PC-3 (cell line): ENCODE measurements around the gene GLYATL2. TPM values are rescaled to one million over a fixed set of nuclear protein-coding genes. Genes with fewer than 3 reads are reported as not detected.

ENCODE experiments used
- ATAC-seq: fragments of 200-7000 bp; cut with Tn5 transposase; 2 replicates; pipeline ENCODE4 v1.9.1; 2020; ENCODE audit warnings: mild to moderate bottlenecking, moderate library complexity
- BruUV-seq: library from RNA; stranded (reverse); fragments of 400-500 nt; replicated peaks from 2 replicates; lab custom pipeline; 2021; lab: Mats Ljungman, UMichigan
- CTCF ChIA-PET: fragments of 300-600 bp; sonication (Branson Sonifier 250); formaldehyde crosslinking; loops from one replicate; lab custom pipeline; 2022; ENCODE audit warnings: antibody characterized with exemption; lab: Charles Lee
- POLR2A ChIA-PET: fragments of 300-600 bp; sonication (Branson Sonifier 250); formaldehyde crosslinking; loops from one replicate; lab custom pipeline; 2022; ENCODE audit warnings: antibody characterized with exemption; ENCODE audit not compliant: unreplicated experiment; lab: Charles Lee
- DNase-seq: peaks from one replicate; pipeline ENCODE4 v3.0.0-alpha.2; 2015
- H2AFZ ChIP-seq: fragments of 300-600 bp; sonication (generic); 2 replicates; pipeline ENCODE4 v1.6.0; 2016; ENCODE audit warnings: antibody characterized with exemption, low read length
- H3F3A ChIP-seq: fragments of 300-600 bp; sonication (generic); one replicate; pipeline ENCODE4 v1.6.0; 2017; ENCODE audit warnings: antibody characterized with exemption, low read length, control low read depth, mild to moderate bottlenecking; ENCODE audit not compliant: unreplicated experiment
- H3K27ac ChIP-seq: fragments of 300-600 bp; sonication (generic); 2 replicates; pipeline ENCODE4 v1.5.1; 2016; ENCODE audit warnings: mild to moderate bottlenecking, low read length
- H3K27me3 ChIP-seq: fragments of 300-600 bp; sonication (generic); 2 replicates; pipeline ENCODE4 v1.6.1; 2016; ENCODE audit warnings: low read length, mixed read lengths
- H3K36me3 ChIP-seq: fragments of 300-600 bp; sonication (generic); 2 replicates; pipeline ENCODE4 v1.6.1; 2016; ENCODE audit warnings: low read depth, mixed run types, low read length, mixed read lengths
- H3K4me1 ChIP-seq: fragments of 300-600 bp; sonication (generic); 2 replicates; pipeline ENCODE4 v1.5.1; 2016; ENCODE audit warnings: low read length; ENCODE audit not compliant: insufficient read depth
- H3K4me2 ChIP-seq: fragments of 300-600 bp; sonication (generic); 2 replicates; pipeline ENCODE4 v1.6.0; 2016; ENCODE audit warnings: low read length
- H3K4me3 ChIP-seq: fragments of 300-600 bp; sonication (generic); 2 replicates; pipeline ENCODE4 v1.5.1; 2016; ENCODE audit warnings: mild to moderate bottlenecking, low read length, mixed read lengths
- H3K79me2 ChIP-seq: fragments of 300-600 bp; sonication (generic); 2 replicates; pipeline ENCODE4 v1.6.1; 2017; ENCODE audit warnings: low read length, mixed read lengths
- H3K9ac ChIP-seq: fragments of 300-600 bp; sonication (generic); 2 replicates; pipeline ENCODE4 v1.6.0; 2016; ENCODE audit warnings: mild to moderate bottlenecking, low read length
- H3K9me2 ChIP-seq: fragments of 300-600 bp; sonication (generic); replicated peaks from 2 replicates; pipeline ENCODE4 v1.6.1; 2016; ENCODE audit warnings: mixed run types, low read length, mixed read lengths
- H3K9me3 ChIP-seq: fragments of 300-600 bp; sonication (generic); 2 replicates; pipeline ENCODE4 v1.6.1; 2016; ENCODE audit warnings: low read length, mixed read lengths
- H4K20me1 ChIP-seq: fragments of 300-600 bp; sonication (generic); 2 replicates; pipeline ENCODE4 v1.6.1; 2016; ENCODE audit warnings: low read length, mixed read lengths
- EZH2 ChIP-seq: fragments of 300-600 bp; sonication (generic); IDR thresholded peaks from one replicate; pipeline ENCODE4 v1.6.1; 2017; ENCODE audit warnings: antibody characterized with exemption, mild to moderate bottlenecking, low read length; ENCODE audit not compliant: unreplicated experiment
- EZH2phosphoT487 ChIP-seq: fragments of 300-600 bp; sonication (generic); IDR thresholded peaks from 2 replicates; pipeline ENCODE4 v1.6.1; 2018; ENCODE audit warnings: mild to moderate bottlenecking, antibody characterized with exemption, low read length, borderline replicate concordance
- intact Hi-C: fragments of 100-400 bp; cut with micrococcal nuclease; formaldehyde crosslinking; loops from 2 replicates; pipeline ENCODE4 v1.9.0; 2023
- total RNA-seq: library from RNA; depleted of rRNA; stranded (reverse); fragments of >200 nt; gene quantifications from 2 replicates; pipeline ENCODE4 v1.2.3, GENCODE V29; 2014
- TF ChIP-seq, protein P1 (sequence below): fragments of 300-600 bp; sonication (generic); conservative IDR thresholded peaks from 2 replicates; pipeline ENCODE4 v1.5.1; 2017; ENCODE audit warnings: antibody characterized with exemption, low read depth, mild to moderate bottlenecking, low read length

Gene GLYATL2
- total RNA-seq, 1 experiment from 2014 or later = 0.33 TPM

- intact Hi-C loops = no loop called here
- ChIA-PET POLR2A (no interaction called here), CTCF (no interaction called here)
- Histone ChIP-seq H3K27me3 (no peaks in the 10 kb centered on the region), H4K20me1 (no peaks in the 10 kb centered on the region), H2AFZ (no peak overlapping the region), H3K9me3 (no peaks in the 10 kb centered on the region), H3K4me3 (no peak overlapping the region), H3K27ac (peak overlapping the region; percentile 13; the same call in 1 of the 2 replicates), H3K9me2 (no peaks in the 10 kb centered on the region), H3K4me2 (peak overlapping the region; percentile 6), H3K4me1 (peaks cover 29% of the 10 kb centered on the region), H3K9ac (no peak overlapping the region), H3K79me2 (no peaks in the 10 kb centered on the region), H3F3A (peaks cover 6% of the 10 kb centered on the region), H3K36me3 (no peaks in the 10 kb centered on the region)
- no peak for TF ChIP-seq EZH2phosphoT487
- TF ChIP-seq, protein P1, sequence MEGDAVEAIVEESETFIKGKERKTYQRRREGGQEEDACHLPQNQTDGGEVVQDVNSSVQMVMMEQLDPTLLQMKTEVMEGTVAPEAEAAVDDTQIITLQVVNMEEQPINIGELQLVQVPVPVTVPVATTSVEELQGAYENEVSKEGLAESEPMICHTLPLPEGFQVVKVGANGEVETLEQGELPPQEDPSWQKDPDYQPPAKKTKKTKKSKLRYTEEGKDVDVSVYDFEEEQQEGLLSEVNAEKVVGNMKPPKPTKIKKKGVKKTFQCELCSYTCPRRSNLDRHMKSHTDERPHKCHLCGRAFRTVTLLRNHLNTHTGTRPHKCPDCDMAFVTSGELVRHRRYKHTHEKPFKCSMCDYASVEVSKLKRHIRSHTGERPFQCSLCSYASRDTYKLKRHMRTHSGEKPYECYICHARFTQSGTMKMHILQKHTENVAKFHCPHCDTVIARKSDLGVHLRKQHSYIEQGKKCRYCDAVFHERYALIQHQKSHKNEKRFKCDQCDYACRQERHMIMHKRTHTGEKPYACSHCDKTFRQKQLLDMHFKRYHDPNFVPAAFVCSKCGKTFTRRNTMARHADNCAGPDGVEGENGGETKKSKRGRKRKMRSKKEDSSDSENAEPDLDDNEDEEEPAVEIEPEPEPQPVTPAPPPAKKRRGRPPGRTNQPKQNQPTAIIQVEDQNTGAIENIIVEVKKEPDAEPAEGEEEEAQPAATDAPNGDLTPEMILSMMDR = no peak
- BruUV-seq = no TSS peak
- ATAC-seq (no peak), DNase-seq (peak; percentile 78)
Measured at GRCh38 chr11:58832056-58832645, 12.4 kb downstream of the GLYATL2 start.

DNA sequence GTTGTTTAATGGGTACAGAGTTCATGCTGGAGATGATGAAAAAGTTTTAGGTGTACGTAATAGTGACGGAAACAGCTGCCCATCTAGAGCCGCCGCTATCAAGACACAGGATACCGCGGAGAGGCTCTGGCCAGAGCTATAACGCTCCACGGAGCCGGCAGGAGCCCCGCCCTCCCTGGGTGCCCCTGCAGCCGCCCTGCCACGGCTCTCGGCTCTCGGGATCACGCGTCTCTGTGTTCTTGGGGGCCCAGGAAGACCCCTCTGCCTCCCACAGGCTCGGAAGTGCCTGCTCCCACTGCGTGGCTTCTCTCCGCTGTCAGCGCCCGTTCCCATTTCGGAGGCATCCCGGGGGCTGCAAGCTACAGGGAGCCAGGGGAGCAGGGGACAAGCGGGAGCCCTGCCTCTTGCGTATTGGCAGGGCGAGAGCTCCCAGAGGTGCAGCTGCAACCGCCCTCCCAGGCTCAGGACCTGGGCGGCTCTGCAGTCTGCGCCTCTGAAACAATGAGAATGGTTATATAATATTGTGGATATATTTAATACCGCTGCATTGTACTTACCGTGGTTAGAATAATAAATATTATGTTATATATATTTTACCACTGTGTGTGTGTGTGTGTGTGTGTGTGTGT is 13.7 kb downstream of the GLYATL2 start:
- Histone ChIP-seq H3K4me2 (peak overlapping the region; percentile 64), H3K36me3 (no peaks in the 10 kb centered on the region), H3K27ac (no peak overlapping the region; the same call in 1 of the 2 replicates), H3F3A (peaks cover 6% of the 10 kb centered on the region), H3K4me1 (peaks cover 29% of the 10 kb centered on the region), H3K9ac (no peak overlapping the region), H3K4me3 (no peak overlapping the region), H3K9me3 (no peaks in the 10 kb centered on the region), H3K9me2 (no peaks in the 10 kb centered on the region), H2AFZ (no peak overlapping the region), H4K20me1 (no peaks in the 10 kb centered on the region), H3K79me2 (no peaks in the 10 kb centered on the region), H3K27me3 (no peaks in the 10 kb centered on the region)
- BruUV-seq = no TSS peak
- ChIA-PET POLR2A (no interaction called here), CTCF (no interaction called here)
- intact Hi-C loops = no loop called here
- TF ChIP-seq EZH2 (no peak), EZH2phosphoT487 (no peak)
- TF ChIP-seq, protein P1 = no peak
- no peak for DNase-seq
- ATAC-seq = no peak

GRCh38 chr11:58829786-58830185 is 14.7 kb downstream of the GLYATL2 start:
- DNase-seq (peak; percentile 97), ATAC-seq (peak; percentile 96)
- no peak overlapping the region for H3K9ac ChIP-seq
- intact Hi-C loops = no loop called here
- ChIA-PET POLR2A (no interaction called here), CTCF (interaction anchor here (0.6 to 1.1 kb wide), 2 partner anchors 13 to 71 kb away, joined by 5 read pairs; no protein-coding TSS in a partner anchor)
- peaks cover 6% of the 10 kb centered on the region for H3F3A ChIP-seq
- H3K9me2 ChIP-seq = no peaks in the 10 kb centered on the region
- no peaks in the 10 kb centered on the region for H3K9me3 ChIP-seq
- H3K36me3 ChIP-seq = no peaks in the 10 kb centered on the region
- H4K20me1 ChIP-seq = no peaks in the 10 kb centered on the region
- no peak overlapping the region for H2AFZ ChIP-seq
- H3K27me3 ChIP-seq = no peaks in the 10 kb centered on the region
- H3K4me2 ChIP-seq = peak overlapping the region; percentile 64
- H3K27ac ChIP-seq = peak overlapping the region; percentile 58
- BruUV-seq = no TSS peak
- peaks cover 29% of the 10 kb centered on the region for H3K4me1 ChIP-seq
- H3K4me3 ChIP-seq = peak overlapping the region; percentile 13; the same call in 1 of the 2 replicates
- no peaks in the 10 kb centered on the region for H3K79me2 ChIP-seq
- TF ChIP-seq EZH2 = no peak
- TF ChIP-seq, protein P1 = peak; percentile 50
- TF ChIP-seq EZH2phosphoT487 = no peak
